H9 (cell line): ENCODE results near the gene FGD6. TPM values are rescaled to one million over a fixed set of nuclear protein-coding genes. Genes with fewer than 3 reads are reported as not detected.

ENCODE experiments used
- DNase-seq: peaks from one replicate; pipeline ENCODE4 v3.0.0-alpha.2; 2017
- H2AFZ ChIP-seq: one replicate; pipeline ENCODE4 v1.6.1; 2013; ENCODE audit warnings: mild to moderate bottlenecking, low read length, control low read depth, moderate library complexity
- H2AK5ac ChIP-seq: 2 replicates; pipeline ENCODE4 v1.6.1; 2013; ENCODE audit warnings: low read length, control low read depth, mixed read lengths; ENCODE audit not compliant: insufficient read length
- H2BK120ac ChIP-seq: one replicate; pipeline ENCODE4 v1.6.1; 2013; ENCODE audit warnings: low read depth, mild to moderate bottlenecking, low read length, control low read depth, inconsistent platforms; ENCODE audit not compliant: poor library complexity, severe bottlenecking
- H2BK12ac ChIP-seq: 2 replicates; pipeline ENCODE4 v1.6.1; 2013; ENCODE audit warnings: low read length, control low read depth, mixed read lengths, low read depth; ENCODE audit not compliant: insufficient read length
- H2BK15ac ChIP-seq: 2 replicates; pipeline ENCODE4 v1.6.1; 2013; ENCODE audit warnings: low read depth, low read length, control low read depth
- H2BK20ac ChIP-seq: one replicate; pipeline ENCODE4 v1.6.1; 2013; ENCODE audit warnings: low read depth, mild to moderate bottlenecking, low read length, control low read depth, inconsistent platforms; ENCODE audit not compliant: poor library complexity, severe bottlenecking
- H2BK5ac ChIP-seq: 2 replicates; pipeline ENCODE4 v1.6.1; 2013; ENCODE audit warnings: low read length, control low read depth, mixed read lengths; ENCODE audit not compliant: insufficient read length
- H3K14ac ChIP-seq: 2 replicates; pipeline ENCODE4 v1.6.1; 2013; ENCODE audit warnings: low read length, control low read depth; ENCODE audit not compliant: insufficient read depth
- H3K18ac ChIP-seq: 2 replicates; pipeline ENCODE4 v1.6.1; 2013; ENCODE audit warnings: low read depth, mild to moderate bottlenecking, mixed read lengths, low read length, control low read depth; ENCODE audit not compliant: insufficient read length
- H3K23ac ChIP-seq: 2 replicates; pipeline ENCODE4 v1.6.1; 2013; ENCODE audit warnings: low read length, control low read depth, mixed read lengths, low read depth; ENCODE audit not compliant: insufficient read length
- H3K23me2 ChIP-seq: 2 replicates; pipeline ENCODE4 v1.6.1; 2013; ENCODE audit warnings: low read depth, mild to moderate bottlenecking, mixed read lengths, low read length, control low read depth; ENCODE audit not compliant: insufficient read length, poor library complexity, severe bottlenecking
- H3K27ac ChIP-seq: 2 replicates; pipeline ENCODE4 v1.5.1; 2013; ENCODE audit warnings: low read length, control low read depth, mixed read lengths, low read depth; ENCODE audit not compliant: insufficient read length
- H3K27me3 ChIP-seq: 2 replicates; pipeline ENCODE4 v1.6.1; 2013; ENCODE audit warnings: low read length, control low read depth, inconsistent platforms; ENCODE audit not compliant: insufficient read depth
- H3K4ac ChIP-seq: 2 replicates; pipeline ENCODE4 v1.6.1; 2013; ENCODE audit warnings: low read depth, mild to moderate bottlenecking, control low read depth, inconsistent platforms, low read length, moderate library complexity
- H3K4me1 ChIP-seq: 2 replicates; pipeline ENCODE4 v1.6.1; 2013; ENCODE audit warnings: low read length, control low read depth, inconsistent platforms; ENCODE audit not compliant: insufficient read depth
- H3K4me2 ChIP-seq: 2 replicates; pipeline ENCODE4 v1.6.1; 2013; ENCODE audit warnings: low read length, control low read depth, mixed read lengths; ENCODE audit not compliant: insufficient read length, insufficient read depth
- H3K56ac ChIP-seq: 2 replicates; pipeline ENCODE4 v1.6.1; 2013; ENCODE audit warnings: low read depth, mild to moderate bottlenecking, mixed read lengths, low read length, control low read depth; ENCODE audit not compliant: insufficient read length
- H3K79me1 ChIP-seq: 2 replicates; pipeline ENCODE4 v1.6.1; 2013; ENCODE audit warnings: low read depth, mild to moderate bottlenecking, moderate library complexity, low read length, control low read depth, inconsistent platforms; ENCODE audit not compliant: insufficient read depth, poor library complexity, severe bottlenecking
- H3K79me2 ChIP-seq: 2 replicates; pipeline ENCODE4 v1.6.1; 2013; ENCODE audit warnings: low read length, control low read depth, inconsistent platforms; ENCODE audit not compliant: insufficient read depth
- H3K9ac ChIP-seq: 2 replicates; pipeline ENCODE4 v1.6.1; 2013; ENCODE audit warnings: low read length, control low read depth, mixed read lengths; ENCODE audit not compliant: insufficient read length; ENCODE audit errors: extremely low read depth
- H3K9me3 ChIP-seq: one replicate; pipeline ENCODE4 v1.6.1; 2013; ENCODE audit warnings: low read depth, low read length, inconsistent platforms; ENCODE audit not compliant: control insufficient read depth
- H3T11ph ChIP-seq: one replicate; pipeline ENCODE4 v1.6.1; 2013; ENCODE audit warnings: mild to moderate bottlenecking, low read length, control low read depth, inconsistent platforms
- H4K20me1 ChIP-seq: one replicate; pipeline ENCODE4 v1.6.1; 2013; ENCODE audit not compliant: control insufficient read depth, insufficient read length, insufficient read depth
- H4K5ac ChIP-seq: 2 replicates; pipeline ENCODE4 v1.6.1; 2013; ENCODE audit warnings: low read depth, mild to moderate bottlenecking, mixed read lengths, low read length, control low read depth; ENCODE audit not compliant: insufficient read length
- H4K8ac ChIP-seq: replicated peaks from 2 replicates; pipeline ENCODE4 v1.6.1; 2013; ENCODE audit warnings: low read length, control low read depth, mixed read lengths, low read depth; ENCODE audit not compliant: insufficient read length
- H4K91ac ChIP-seq: 2 replicates; pipeline ENCODE4 v1.6.1; 2013; ENCODE audit warnings: low read depth, mild to moderate bottlenecking, moderate library complexity, mixed read lengths, low read length, control low read depth; ENCODE audit not compliant: insufficient read length
- H3K27ac Mint-ChIP-seq, 3 experiments: 2 replicates in 2 of 3; 3 replicates in 1 of 3; pipeline ENCODE4 v1.8.0; 2020 to 2021; ENCODE audit warnings: mixed read lengths in 3 of 3, mild to moderate bottlenecking in 1 of 3, moderate library complexity in 1 of 3
- H3K27me3 Mint-ChIP-seq: 2 replicates; pipeline ENCODE4 v1.8.0; 2021; ENCODE audit warnings: low read depth, mild to moderate bottlenecking, moderate library complexity, mixed read lengths
- H3K36me3 Mint-ChIP-seq, 3 experiments: 2 replicates in 2 of 3; 3 replicates in 1 of 3; pipeline ENCODE4 v1.8.0; 2020 to 2021; ENCODE audit warnings: low read depth in 3 of 3, mixed read lengths in 3 of 3; ENCODE audit not compliant: insufficient read depth in 1 of 3
- H3K4me1 Mint-ChIP-seq, 2 experiments: 2 replicates each; pipeline ENCODE4 v1.8.0; 2020; ENCODE audit warnings: mixed read lengths in 2 of 2
- H3K4me3 Mint-ChIP-seq, 2 experiments: 2 replicates in 1 of 2; 3 replicates in 1 of 2; pipeline ENCODE4 v1.8.0; 2020 to 2021; ENCODE audit warnings: mild to moderate bottlenecking in 2 of 2, mixed read lengths in 2 of 2, moderate library complexity in 1 of 2
- H3K9me3 Mint-ChIP-seq, 2 experiments: 2 replicates in 1 of 2; 3 replicates in 1 of 2; pipeline ENCODE4 v1.8.0; 2020; ENCODE audit warnings: mild to moderate bottlenecking in 2 of 2, mixed read lengths in 2 of 2, moderate library complexity in 1 of 2
- total RNA-seq: library from RNA; stranded (reverse); gene quantifications from 2 replicates; pipeline ENCODE4 v1.2.1, GENCODE V29; 2021
- TF ChIP-seq, protein P1 (sequence below): fragments of 200-600 bp; sonication (generic); conservative IDR thresholded peaks from 3 replicates; pipeline ENCODE4 v1.8.0; 2021; ENCODE audit warnings: antibody characterized with exemption, mild to moderate bottlenecking

The FGD6 gene
- total RNA-seq, 1 experiment from 2014 or later: 39.5 TPM

DNA sequence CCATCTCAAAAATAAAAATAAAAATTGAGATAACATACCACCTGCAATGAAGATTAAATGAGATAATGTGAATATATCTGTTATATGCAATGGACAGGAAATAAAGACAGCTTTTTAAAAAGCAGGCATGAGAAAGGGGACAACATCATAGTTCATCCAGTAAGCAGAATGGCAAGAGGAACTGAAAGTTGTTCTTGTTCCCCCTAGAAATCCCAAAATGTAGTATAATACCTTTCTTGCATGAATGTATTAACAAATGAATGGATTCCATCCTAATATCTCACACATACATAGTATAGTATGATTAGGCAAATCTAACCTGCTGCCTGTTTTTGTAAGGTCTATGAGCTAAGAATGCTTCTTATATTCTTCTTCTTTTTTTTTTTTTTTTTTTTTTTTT, 31.4 kb downstream of the FGD6 start:
- TF ChIP-seq, protein P1, sequence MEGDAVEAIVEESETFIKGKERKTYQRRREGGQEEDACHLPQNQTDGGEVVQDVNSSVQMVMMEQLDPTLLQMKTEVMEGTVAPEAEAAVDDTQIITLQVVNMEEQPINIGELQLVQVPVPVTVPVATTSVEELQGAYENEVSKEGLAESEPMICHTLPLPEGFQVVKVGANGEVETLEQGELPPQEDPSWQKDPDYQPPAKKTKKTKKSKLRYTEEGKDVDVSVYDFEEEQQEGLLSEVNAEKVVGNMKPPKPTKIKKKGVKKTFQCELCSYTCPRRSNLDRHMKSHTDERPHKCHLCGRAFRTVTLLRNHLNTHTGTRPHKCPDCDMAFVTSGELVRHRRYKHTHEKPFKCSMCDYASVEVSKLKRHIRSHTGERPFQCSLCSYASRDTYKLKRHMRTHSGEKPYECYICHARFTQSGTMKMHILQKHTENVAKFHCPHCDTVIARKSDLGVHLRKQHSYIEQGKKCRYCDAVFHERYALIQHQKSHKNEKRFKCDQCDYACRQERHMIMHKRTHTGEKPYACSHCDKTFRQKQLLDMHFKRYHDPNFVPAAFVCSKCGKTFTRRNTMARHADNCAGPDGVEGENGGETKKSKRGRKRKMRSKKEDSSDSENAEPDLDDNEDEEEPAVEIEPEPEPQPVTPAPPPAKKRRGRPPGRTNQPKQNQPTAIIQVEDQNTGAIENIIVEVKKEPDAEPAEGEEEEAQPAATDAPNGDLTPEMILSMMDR: no peak
- Histone ChIP-seq H2BK5ac (no peak overlapping the region), H3K27me3 (no peaks in the 10 kb centered on the region), H2BK120ac (no peak overlapping the region), H3K4ac (no peak overlapping the region), H4K5ac (no peak overlapping the region), H3K23me2 (no peaks in the 10 kb centered on the region), H3T11ph (no peak overlapping the region), H2BK20ac (no peak overlapping the region), H3K9me3 (no peaks in the 10 kb centered on the region), H2BK15ac (no peak overlapping the region), H3K14ac (no peak overlapping the region), H3K27ac (no peak overlapping the region), H3K79me2 (no peaks in the 10 kb centered on the region), H3K79me1 (no peaks in the 10 kb centered on the region), H4K20me1 (no peaks in the 10 kb centered on the region), H2AK5ac (no peak overlapping the region), H3K18ac (no peak overlapping the region), H3K9ac (no peak overlapping the region), H3K56ac (no peak overlapping the region), H3K4me2 (no peak overlapping the region), H4K91ac (no peak overlapping the region), H3K4me1 (peaks cover 2% of the 10 kb centered on the region; the same call in 1 of the 2 replicates), H2AFZ (no peak overlapping the region), H2BK12ac (no peak overlapping the region), H4K8ac (no peak overlapping the region), H3K23ac (no peak overlapping the region)
- H3K4me1 Mint-ChIP-seq: peaks cover 32 to 40% of the 10 kb centered on the region in 2 experiments
- H3K9me3 Mint-ChIP-seq: no peaks in the 10 kb centered on the region
- H3K36me3 Mint-ChIP-seq: peaks cover 2 to 19% (median 9%) of the 10 kb centered on the region in 3 experiments; a peak in 5 of 7 replicates
- no peak overlapping the region for H3K27ac Mint-ChIP-seq
- no peaks in the 10 kb centered on the region for H3K27me3 Mint-ChIP-seq
- H3K4me3 Mint-ChIP-seq: no peak overlapping the region
- DNase-seq: no peak
